ENCODE data around the gene AIG1.

The AIG1 gene

GRCh38 chr6:143169440-143169839 lies 108.8 kb downstream of the AIG1 start:
- DNase-seq, result no peak

DNA sequence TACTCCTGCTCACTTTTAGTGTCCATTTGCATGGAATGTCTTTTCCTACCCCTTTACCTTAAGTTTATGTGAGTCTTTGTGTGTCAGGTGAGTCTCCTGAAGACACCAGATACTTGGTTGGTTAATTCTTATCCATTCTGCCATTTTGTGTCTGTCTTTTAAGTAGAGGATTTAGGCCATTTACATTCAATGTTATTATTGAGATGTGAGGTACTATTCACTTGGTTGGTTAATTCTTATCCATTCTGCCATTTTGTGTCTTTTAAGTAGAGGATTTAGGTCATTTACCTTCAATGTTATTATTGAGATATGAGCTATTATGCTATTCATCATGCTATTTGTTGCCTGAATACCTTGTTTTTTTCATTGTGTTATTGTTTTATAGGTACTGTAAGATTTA lies 113.8 kb downstream of the AIG1 start:
- no peak for DNase-seq

DNA sequence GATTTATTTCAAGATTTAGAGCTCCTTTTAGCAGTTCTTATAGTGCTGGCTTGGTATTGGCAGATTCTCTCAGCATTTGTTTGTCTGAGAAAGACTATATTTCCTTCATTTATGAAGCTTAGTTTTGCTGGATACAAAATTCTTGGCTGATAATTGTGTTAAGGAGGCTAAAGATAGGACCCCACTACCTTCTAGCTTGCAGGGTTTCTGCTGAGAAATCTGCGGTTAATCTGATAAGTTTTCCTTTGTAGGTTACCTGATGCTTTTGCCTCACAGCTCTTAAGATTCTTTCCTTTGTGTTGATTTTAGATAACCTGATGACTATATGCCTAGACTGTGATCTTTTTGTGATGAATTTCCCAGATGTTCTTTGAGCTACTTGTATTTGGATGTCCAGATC lies 114.3 kb downstream of the AIG1 start:
- DNase-seq, result no peak

DNA sequence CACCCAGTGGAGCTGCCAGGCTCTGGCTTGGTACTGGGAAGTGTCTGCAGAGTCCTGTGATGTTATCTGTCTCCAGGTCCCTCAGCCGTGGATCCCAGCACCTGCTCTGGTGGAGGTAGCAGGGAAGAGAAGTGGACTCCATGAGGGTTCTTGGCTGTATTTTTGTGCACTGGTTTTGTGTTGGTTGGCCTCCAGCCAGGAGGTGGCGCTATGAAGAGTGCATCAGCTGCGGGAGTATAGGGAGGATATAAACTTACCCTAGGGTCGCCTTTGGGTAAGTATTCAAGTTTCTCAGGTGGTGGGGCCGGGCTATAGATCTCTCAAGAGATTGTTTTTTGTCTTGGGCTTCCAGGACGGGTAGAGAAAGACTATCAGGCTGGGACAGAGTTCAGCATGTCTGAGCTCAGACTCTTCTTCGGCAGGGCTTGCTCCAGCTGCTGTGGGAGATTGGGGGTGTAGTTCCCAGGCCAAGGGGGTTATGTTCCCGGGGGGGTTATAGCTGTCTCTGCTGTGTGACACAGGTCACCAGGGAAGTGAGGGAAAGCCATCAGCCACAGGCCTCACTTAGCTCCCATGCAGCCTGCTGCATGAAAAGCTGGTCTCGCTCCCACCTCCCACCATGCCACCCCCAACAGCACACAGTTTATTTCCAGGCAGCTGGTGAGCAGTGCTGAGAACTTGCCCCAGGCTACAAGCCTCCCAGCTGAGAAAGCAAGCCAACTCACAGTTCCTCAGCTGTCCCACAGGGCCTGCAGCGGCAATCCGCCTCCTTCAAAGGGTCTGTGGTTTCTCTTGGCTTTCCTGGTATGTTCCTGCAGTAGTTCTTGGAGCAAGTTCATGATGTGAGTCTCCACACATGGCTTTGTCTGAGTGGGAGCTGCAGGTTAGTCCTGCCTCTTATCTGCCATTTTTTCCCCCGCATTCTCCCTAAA lies 115.7 kb downstream of the AIG1 start:
- DNase-seq, result no peak

DNA sequence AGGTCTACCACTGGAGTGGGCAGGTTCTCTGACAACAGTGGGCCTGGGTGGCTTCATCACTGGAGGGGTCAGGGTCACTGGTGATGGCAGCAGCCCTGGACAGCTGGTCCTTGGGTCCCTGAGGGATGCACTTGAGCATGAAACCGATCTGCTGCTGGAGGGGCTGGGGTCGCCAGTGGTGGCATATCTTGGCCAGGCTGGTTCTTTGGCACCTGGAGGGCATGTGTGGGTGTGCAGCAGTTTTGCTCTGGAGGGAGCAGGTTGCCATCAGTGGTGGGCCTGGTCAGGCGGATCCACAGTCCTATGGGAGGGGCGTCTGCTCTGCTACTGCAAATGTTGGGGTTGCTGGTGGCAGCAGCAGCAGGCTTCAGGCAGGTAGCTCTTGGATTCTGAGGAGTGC lies 117.0 kb downstream of the AIG1 start:
- no peak for DNase-seq

DNA sequence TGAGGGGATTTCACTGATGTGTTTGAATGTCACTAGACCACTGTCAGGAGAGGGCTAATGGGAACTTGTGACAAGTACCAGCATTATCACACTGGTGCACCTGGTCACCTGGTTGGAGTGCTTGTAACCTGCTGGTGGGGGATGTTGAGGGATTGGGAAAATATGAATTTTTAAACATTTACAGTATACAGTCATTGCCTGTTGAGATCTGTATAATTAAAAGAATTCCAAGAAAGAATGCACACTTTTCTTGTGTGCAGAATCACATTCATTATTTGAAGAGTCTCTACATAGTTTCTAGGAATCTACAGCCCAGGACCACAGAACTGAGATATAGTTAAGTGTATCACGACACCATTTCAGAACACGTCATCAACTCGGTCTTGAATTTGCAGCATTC lies 118.4 kb downstream of the AIG1 start:
- DNase-seq, result no peak

- DNase-seq, result no peak
These were observed 119.4 kb downstream of the AIG1 start for GRCh38 chr6:143179901-143180612.

GRCh38 chr6:143180826-143181225 lies 120.1 kb downstream of the AIG1 start:
- no peak for DNase-seq

DNA sequence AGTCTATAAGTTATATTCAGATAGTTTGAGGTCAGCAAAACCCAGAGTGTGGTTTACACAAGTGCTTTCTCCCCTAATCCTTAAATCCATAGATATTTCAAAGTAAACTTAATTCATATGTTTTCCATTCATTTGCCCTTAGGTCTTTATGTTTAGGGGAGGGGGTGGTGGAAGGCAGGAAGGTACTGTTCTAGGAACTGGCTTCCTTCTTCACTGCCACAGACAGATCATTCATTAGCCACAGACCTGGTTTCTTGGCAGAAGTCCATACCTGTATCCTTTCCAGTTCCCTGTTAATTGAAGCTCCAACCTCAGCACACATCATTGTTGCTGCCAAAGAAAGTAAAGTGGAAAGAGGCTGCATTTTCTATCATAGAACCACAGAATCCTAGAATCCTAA lies 123.0 kb downstream of the AIG1 start:
- no peak for DNase-seq

- DNase-seq, result no peak
These were observed 124.6 kb downstream of the AIG1 start for GRCh38 chr6:143185288-143185687.

- DNase-seq, result no peak
These were observed 126.7 kb downstream of the AIG1 start for GRCh38 chr6:143187238-143187923.

DNA sequence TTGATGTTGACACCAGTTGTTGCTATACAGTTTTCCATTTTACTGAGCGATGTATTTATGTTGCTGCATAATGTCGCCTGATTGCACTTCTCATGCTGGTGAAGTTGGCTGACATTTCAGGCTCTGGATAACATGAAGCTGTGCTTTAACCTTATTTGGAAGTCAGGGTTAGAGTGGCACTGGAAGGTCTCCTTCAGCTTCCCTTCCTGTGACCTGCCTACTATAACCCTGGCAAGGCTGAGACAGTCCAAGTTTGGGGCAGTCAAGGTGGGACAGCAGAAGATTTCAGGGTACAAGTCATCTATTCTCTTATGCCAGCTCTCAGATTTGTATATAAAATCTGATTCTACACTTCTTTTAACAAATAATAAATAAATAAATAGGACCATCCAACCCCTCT lies 127.6 kb downstream of the AIG1 start:
- no peak for DNase-seq

DNA sequence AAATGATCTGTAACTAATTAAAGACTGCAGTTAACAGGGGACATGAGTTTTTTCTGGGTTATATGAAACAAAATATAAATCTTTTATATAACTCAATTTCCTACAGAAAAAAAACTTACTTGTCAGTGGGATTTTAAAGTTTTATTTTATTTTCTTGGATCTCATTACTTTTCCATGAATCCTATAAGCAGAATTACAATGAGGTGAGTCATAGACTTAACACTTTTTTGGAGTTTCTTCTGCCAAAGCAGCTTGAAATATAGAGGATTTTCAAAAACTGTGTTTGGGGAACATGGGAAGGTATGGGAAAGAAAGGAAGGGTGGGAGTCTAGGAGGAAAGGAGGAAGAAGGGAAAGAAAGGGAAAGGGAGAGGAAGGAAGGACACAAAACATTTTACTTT lies 130.7 kb downstream of the AIG1 start:
- no peak for DNase-seq

DNA sequence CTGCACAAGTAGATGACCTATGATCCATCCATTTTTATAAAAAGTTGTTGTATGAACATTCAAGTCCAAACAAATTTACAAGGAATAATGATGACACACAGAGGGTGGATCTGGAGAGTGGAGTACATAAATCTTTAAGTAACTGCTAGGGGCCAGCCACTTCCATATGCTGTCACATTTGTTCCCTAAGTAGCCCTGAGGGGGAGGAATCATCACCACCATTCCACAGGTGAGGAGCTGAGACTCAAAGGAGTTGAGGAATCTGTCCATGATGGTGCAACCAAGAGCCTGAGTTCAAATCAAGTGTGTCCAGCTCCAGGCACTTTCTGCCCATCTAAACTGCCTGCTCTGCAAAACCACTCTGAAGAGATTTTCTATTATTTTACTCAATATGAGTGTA lies 132.1 kb downstream of the AIG1 start:
- no peak for DNase-seq

- no peak for DNase-seq
These were observed 132.9 kb downstream of the AIG1 start for GRCh38 chr6:143193571-143194094.

DNA sequence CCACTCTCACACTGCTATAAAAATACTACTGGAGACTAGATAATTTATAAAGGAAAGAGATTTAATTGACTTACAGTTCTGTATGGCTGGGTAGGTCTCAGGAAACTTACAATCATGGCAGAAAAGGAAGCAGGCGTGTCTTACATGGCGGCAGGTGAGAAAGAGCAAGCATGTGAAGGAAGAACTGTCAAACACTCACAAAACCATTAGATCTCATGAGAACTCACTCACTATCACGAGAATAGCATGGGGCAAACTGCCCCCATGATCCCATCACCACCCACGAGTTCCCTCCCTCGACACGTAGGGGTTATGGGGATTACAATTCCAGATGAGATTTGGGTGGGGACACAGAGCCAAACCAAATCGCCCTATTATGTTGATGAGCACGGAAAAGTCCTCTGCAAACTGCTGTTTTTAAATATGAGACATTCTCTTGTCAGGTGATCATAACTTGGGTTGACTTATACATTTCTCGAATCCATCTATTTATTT lies 133.5 kb downstream of the AIG1 start:
- DNase-seq, result no peak

DNA sequence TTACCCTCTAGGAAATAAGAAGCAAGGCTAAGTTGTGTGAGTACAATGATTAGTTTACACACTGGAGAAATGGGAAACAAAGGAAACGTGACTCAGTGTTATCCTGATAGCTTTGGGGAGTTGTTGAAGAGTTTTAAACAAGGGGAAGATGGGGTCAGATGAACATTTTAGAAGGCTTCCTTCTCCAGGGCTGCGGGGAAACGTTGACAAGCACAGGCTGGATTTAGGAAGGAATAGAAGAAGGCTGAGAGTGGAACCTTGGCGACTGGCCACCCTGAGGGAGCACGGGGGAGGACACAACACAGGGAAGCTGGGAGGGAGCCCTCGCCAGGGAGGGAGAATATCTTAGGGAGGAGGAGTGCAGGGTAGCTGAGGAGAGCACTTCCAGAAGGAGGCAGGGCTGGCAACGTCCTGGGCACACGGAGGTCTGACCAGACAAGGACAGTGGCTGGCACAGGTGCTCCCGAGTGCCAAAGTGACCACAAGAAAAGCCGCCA lies 134.7 kb downstream of the AIG1 start:
- no peak for DNase-seq

DNA sequence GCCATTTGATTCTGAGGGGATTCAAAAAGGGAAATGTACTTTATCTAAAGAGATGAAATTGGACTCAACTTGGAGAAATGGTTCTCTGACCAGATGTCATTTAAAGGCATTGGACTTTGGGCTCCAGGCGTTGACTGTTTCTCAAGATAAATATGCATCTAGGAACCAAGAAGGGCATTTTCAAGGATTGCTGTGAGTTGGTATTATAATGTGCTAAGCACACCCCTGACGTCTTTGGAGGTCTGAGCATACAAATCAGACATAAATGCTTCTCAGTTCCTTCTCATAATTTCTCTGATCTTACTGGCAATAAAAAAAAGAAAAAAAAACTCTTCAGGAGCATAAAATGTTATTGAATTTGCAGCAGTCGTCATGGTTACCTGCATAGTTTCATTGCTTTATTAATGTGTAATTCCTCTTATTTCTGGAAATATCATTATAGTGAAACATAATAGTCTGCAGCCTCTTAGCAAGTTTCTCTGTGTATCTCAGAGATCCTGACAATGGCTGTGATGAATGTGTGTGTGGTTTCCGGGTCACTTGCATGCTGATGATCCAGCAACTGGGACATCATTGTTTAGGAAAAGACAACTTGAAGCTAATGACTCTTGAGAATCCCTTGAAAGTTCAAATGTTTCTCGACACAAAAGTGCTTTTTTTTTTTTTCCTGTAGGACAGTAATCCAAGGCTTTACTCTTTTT lies 136.0 kb downstream of the AIG1 start:
- DNase-seq, result no peak

GRCh38 chr6:143197377-143197776 lies 136.7 kb downstream of the AIG1 start:
- DNase-seq, result no peak

DNA sequence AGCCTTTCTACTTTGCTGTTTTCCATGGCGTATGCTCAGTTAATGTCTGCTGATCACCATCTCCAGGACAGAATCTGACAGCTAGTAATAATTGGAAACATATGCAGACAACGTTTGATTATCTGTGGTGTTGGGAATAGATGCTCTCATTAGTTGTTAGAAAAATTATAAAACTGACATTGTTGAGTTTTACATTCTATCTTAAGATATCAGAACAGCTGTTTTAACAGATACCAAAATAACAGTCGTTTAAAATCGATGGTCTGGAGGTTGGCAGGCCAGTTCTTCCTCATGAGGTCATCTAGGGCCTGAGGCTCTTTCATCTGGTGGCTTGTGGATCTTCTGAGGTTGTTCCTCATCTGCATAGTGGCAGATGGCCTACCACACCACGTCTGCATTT lies 137.6 kb downstream of the AIG1 start:
- DNase-seq, result no peak

DNA sequence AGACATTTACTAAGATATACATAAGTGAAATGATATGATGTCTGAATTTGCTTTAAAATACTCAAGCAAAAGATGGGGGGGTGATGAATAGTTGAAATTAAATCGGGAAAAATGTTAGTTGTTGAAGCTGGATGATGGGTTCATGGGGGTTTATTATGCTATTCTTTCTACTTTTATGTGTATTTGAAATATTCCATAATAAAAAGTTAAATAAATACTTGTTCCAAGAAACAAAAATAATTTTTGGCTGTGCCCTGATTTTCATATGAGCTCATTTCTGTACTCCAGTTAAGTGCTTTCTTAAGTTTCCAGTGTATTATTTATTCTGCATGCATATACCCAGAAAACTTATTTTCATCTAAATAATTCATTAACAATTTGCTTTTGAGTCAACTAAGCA lies 138.6 kb downstream of the AIG1 start:
- DNase-seq, result no peak

- DNase-seq, result no peak
These were observed 139.6 kb downstream of the AIG1 start for GRCh38 chr6:143200167-143200770.
